HFFc6 (cell line): ENCODE measurements around the gene CAVIN1. TPM values are rescaled to one million over a fixed set of nuclear protein-coding genes. Genes with fewer than 3 reads are reported as not detected.
A peak's percentile ranks its signal among the peaks of the same experiment; 100 is the strongest.
"Not testable (repeated sequence)": the region's sequence is repeated elsewhere in the genome, so short reads cannot be mapped to it uniquely, and the experiment has no call there.

Experiments
- DNase-seq: peaks from one replicate; pipeline ENCODE4 v3.0.0-alpha.2; 2018
- H3K27ac Mint-ChIP-seq: 2 replicates; pipeline ENCODE4 v1.8.0; 2020; ENCODE audit warnings: mild to moderate bottlenecking, mixed read lengths
- H3K27me3 Mint-ChIP-seq: 2 replicates; pipeline ENCODE4 v1.8.0; 2021; ENCODE audit warnings: mild to moderate bottlenecking, moderate library complexity, mixed read lengths; ENCODE audit not compliant: insufficient read depth
- H3K36me3 Mint-ChIP-seq: 2 replicates; pipeline ENCODE4 v1.8.0; 2021; ENCODE audit warnings: low read depth, mixed read lengths
- H3K4me1 Mint-ChIP-seq: 2 replicates; pipeline ENCODE4 v1.8.0; 2020; ENCODE audit warnings: low read depth, mixed read lengths
- H3K4me3 Mint-ChIP-seq: 2 replicates; pipeline ENCODE4 v1.8.0; 2020; ENCODE audit warnings: mild to moderate bottlenecking, moderate library complexity, mixed read lengths
- H3K9me3 Mint-ChIP-seq: 2 replicates; pipeline ENCODE4 v1.8.0; 2020; ENCODE audit warnings: mild to moderate bottlenecking, mixed read lengths
- CTCF ChIP-seq: fragments of 200-600 bp; sonication (generic); IDR thresholded peaks from 2 replicates; pipeline ENCODE4 v1.5.0; 2021; ENCODE audit warnings: antibody characterized with exemption, mild to moderate bottlenecking
- total RNA-seq, 6 experiments: library from RNA; stranded (reverse); fragmentation: NEBNext Ultra II Directional; extraction: Animal tissue kit (Norgen Biotek cat#: 25700); gene quantifications; 2 replicates in 1 of 6; 3 replicates in 5 of 6; pipeline ENCODE4 v1.2.3, GENCODE V29; 2021

The CAVIN1 gene
- total RNA-seq, 6 experiments from 2014 or later, result 1,059 to 1,221 (median 1,100) TPM

DNA sequence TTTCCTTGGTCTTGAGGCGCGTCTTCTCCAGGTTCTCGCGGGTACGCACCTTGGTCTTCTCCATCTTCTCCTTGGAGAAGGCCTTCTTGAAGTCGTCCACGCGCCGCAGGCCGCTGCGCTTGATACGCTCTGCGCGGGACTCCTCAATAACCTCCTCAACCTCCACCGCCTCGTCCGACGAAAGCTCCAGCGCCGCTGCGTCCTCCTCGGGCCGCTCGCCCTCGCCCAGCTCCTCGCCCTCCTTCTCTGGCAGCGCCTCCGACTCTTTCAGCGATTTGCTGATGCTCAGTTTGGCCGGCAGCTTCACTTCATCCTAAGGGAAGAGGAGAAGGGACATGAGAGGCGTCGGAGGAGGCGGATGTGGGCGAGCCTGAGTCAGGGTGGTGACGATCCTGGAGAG lies 18.0 kb downstream of the CAVIN1 start:
- Mint-ChIP-seq H3K27me3 (no peaks in the 10 kb centered on the region; the same call in none of the 2 replicates), H3K9me3 (no peaks in the 10 kb centered on the region), H3K4me3 (no peak overlapping the region), H3K27ac (peak overlapping the region; percentile 21; the same call in 1 of the 2 replicates), H3K36me3 (peaks cover 37% of the 10 kb centered on the region), H3K4me1 (peaks cover 74% of the 10 kb centered on the region)
- no peak for TF ChIP-seq CTCF
- no peak for DNase-seq

- Mint-ChIP-seq H3K4me3 (no peak overlapping the region), H3K36me3 (peaks cover 37% of the 10 kb centered on the region), H3K27ac (peak overlapping the region; percentile 82), H3K9me3 (no peaks in the 10 kb centered on the region), H3K27me3 (no peaks in the 10 kb centered on the region; the same call in none of the 2 replicates), H3K4me1 (peaks cover 73% of the 10 kb centered on the region)
- DNase-seq, result no peak
- no peak for TF ChIP-seq CTCF
These were observed 18.6 kb downstream of the CAVIN1 start for GRCh38 chr17:42404326-42405055.

DNA sequence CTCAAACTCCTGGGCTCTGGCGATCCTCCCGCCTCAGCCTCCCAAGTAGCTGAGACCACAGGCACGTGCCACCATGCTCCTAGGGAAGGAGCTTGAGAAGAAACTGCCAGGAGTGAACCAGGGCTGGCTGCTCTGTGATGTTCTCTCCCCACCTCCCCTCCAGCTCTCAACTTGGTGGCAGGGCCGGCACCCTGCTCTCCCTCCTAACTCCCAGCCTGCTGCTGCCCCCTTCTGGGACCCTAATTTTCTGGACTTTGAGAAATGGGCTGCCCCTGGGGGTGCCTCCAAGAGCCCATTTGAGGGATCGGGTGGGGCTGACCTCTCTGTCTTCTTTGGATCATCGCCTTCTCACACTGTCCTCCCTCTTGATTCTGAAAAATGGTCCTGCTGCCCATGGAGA lies 19.9 kb downstream of the CAVIN1 start:
- H3K27me3 Mint-ChIP-seq, result no peaks in the 10 kb centered on the region; the same call in none of the 2 replicates
- H3K9me3 Mint-ChIP-seq, result no peaks in the 10 kb centered on the region
- no peak overlapping the region for H3K4me3 Mint-ChIP-seq
- H3K4me1 Mint-ChIP-seq, result peaks cover 74% of the 10 kb centered on the region
- peak; percentile 23; the same call in 1 of the 2 replicates for TF ChIP-seq CTCF
- H3K36me3 Mint-ChIP-seq, result peaks cover 31% of the 10 kb centered on the region
- H3K27ac Mint-ChIP-seq, result peak overlapping the region; percentile 82
- DNase-seq, result no peak

DNA sequence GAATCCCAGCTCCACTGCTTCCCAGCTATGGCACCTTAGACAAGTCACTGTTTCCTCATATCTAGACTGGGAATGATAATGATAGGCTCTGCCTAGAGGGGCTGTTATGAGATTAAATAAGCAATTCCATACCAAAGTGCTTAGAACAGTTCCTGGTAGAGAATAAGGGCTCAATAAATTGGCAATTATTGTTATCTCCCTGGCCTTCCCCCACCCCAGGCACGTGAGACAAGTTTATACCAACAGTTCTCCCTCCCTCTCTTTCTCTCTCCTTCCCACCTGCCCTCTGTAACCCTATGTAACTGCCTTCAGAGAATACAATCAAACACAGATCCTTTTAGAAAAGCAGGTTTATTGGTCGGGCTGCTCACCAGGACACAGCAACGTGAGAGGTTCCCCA lies 20.9 kb downstream of the CAVIN1 start:
- Mint-ChIP-seq H3K4me3 (peak overlapping the region; percentile 63), H3K27ac (peak overlapping the region; percentile 82)
- DNase-seq, result no peak

GRCh38 chr17:42400844-42401375 lies 22.1 kb downstream of the CAVIN1 start:
- not testable (repeated sequence) for H3K4me3 Mint-ChIP-seq, H3K27me3 Mint-ChIP-seq, H3K9me3 Mint-ChIP-seq, DNase-seq
- Mint-ChIP-seq H3K27ac (peak overlapping the region; percentile 82), H3K4me1 (peaks cover 56% of the 10 kb centered on the region), H3K36me3 (peaks cover 32% of the 10 kb centered on the region)

More for the DNA sequence above, 20.9 kb downstream of the CAVIN1 start:
- Mint-ChIP-seq H3K27me3 (no peaks in the 10 kb centered on the region; the same call in none of the 2 replicates), H3K4me1 (peaks cover 68% of the 10 kb centered on the region), H3K36me3 (peaks cover 31% of the 10 kb centered on the region), H3K9me3 (no peaks in the 10 kb centered on the region)
- TF ChIP-seq CTCF, result no peak
